Mammary epithelial cell (primary cell): ENCODE measurements around the gene FSTL1.

Experiments
- CTCF ChIP-seq, 2 donors: IDR thresholded peaks in 1 of 2; conservative IDR thresholded peaks in 1 of 2; 2 replicates each; pipeline ENCODE4 v1.5.1; 2011 to 2012; ENCODE audit warnings: inconsistent platforms in 2 of 2, low read length in 2 of 2, mild to moderate bottlenecking in 2 of 2, control low read depth in 1 of 2, low read depth in 1 of 2; ENCODE audit not compliant: insufficient read depth in 1 of 2; ENCODE audit errors: extremely low read depth in 1 of 2
- EZH2 ChIP-seq: IDR thresholded peaks from 2 replicates; pipeline ENCODE4 v1.6.1; 2012; ENCODE audit warnings: low read length, inconsistent platforms, borderline replicate concordance

GRCh38 chr3:120487191-120487650 is 36.4 kb upstream of the FSTL1 start:
- no peak for TF ChIP-seq EZH2
- TF ChIP-seq CTCF (conservative IDR thresholded peaks at IDR 0.05 in 1 of 2, IDR thresholded peaks at IDR 0.05 in 1 of 2; ENCODE audit: extremely low read depth in 1 of 2, insufficient read depth in 1 of 2, low read depth in 1 of 2, low read length in 2 of 2) = no peak
